H1 (cell line): Measurements from ENCODE around the gene GCLM. TPM values are rescaled to one million over a fixed set of nuclear protein-coding genes. Genes with fewer than 3 reads are reported as not detected.
"Not testable (repeated sequence)": the region's sequence is repeated elsewhere in the genome, so short reads cannot be mapped to it uniquely, and the experiment has no call there.

Experiments
- CTCF ChIA-PET: fragments of 300-600 bp; sonication (Branson Sonifier 250); formaldehyde crosslinking; loops from one replicate; lab custom pipeline; 2021; ENCODE audit not compliant: partially characterized antibody; lab: Charles Lee
- POLR2A ChIA-PET: fragments of 300-600 bp; sonication (Branson Sonifier 250); formaldehyde crosslinking; loops from one replicate; lab custom pipeline; 2021; ENCODE audit warnings: inconsistent platforms; ENCODE audit not compliant: partially characterized antibody; lab: Charles Lee
- DNase-seq, 2 experiments: peaks; one replicate each; pipeline versions ENCODE4 v3.0.0 to v3.0.0-alpha.2; 2010 to 2022; ENCODE audit warnings: low spot score in 2 of 2, low read depth in 1 of 2, mixed read lengths in 1 of 2
- FAIRE-seq: peaks from 2 replicates; lab custom pipeline; 2011; peaks lifted over from hg19 to GRCh38; lab: Jason Lieb, UNC
- H2AFZ ChIP-seq: 2 replicates; pipeline ENCODE4 v1.8.1; 2012; ENCODE audit warnings: low read length, inconsistent platforms
- H2AK5ac ChIP-seq: 2 replicates; pipeline ENCODE4 v1.6.1; 2013; ENCODE audit warnings: low read depth, low read length
- H2BK120ac ChIP-seq: replicated peaks from 2 replicates; pipeline ENCODE3; 2013; ENCODE audit warnings: low read depth, low read length, inconsistent platforms
- H2BK12ac ChIP-seq: 2 replicates; pipeline ENCODE4 v1.6.1; 2013; ENCODE audit warnings: low read depth, low read length
- H2BK15ac ChIP-seq: 2 replicates; pipeline ENCODE4 v1.6.1; 2013; ENCODE audit warnings: low read length
- H2BK20ac ChIP-seq: 2 replicates; pipeline ENCODE4 v1.6.1; 2013; ENCODE audit warnings: low read length
- H2BK5ac ChIP-seq: 2 replicates; pipeline ENCODE4 v1.6.1; 2013; ENCODE audit warnings: low read depth, low read length
- H3K14ac ChIP-seq: 2 replicates; pipeline ENCODE4 v1.6.1; 2013; ENCODE audit warnings: inconsistent platforms; ENCODE audit not compliant: insufficient read length
- H3K18ac ChIP-seq: 2 replicates; pipeline ENCODE4 v1.6.1; 2013; ENCODE audit warnings: low read length; ENCODE audit errors: extremely low read depth
- H3K23ac ChIP-seq: 2 replicates; pipeline ENCODE4 v1.6.1; 2013; ENCODE audit warnings: inconsistent platforms; ENCODE audit not compliant: insufficient read length
- H3K23me2 ChIP-seq: 2 replicates; pipeline ENCODE4 v1.6.1; 2013; ENCODE audit warnings: low read depth, low read length
- H3K27ac ChIP-seq: 2 replicates; pipeline ENCODE4 v1.6.1; 2011; ENCODE audit warnings: low read depth, low read length, inconsistent platforms
- H3K27me3 ChIP-seq, 4 experiments: replicated peaks in 1 of 4; 1 replicate in 1 of 4; 2 replicates in 3 of 4; pipeline versions ENCODE4 v1.6.1 to v1.8.1; 2011 to 2013; ENCODE audit warnings: low read length in 3 of 4, mild to moderate bottlenecking in 3 of 4, inconsistent platforms in 2 of 4, mixed read lengths in 2 of 4, moderate library complexity in 1 of 4; ENCODE audit not compliant: control insufficient read depth in 3 of 4, insufficient read depth in 3 of 4; ENCODE audit errors: extremely low read depth in 1 of 4
- H3K36me3 ChIP-seq, 4 experiments: 2 replicates each; pipeline versions ENCODE4 v1.6.1 to v1.8.1; 2011 to 2013; ENCODE audit warnings: mild to moderate bottlenecking in 4 of 4, low read length in 3 of 4, moderate library complexity in 2 of 4, control low read depth in 1 of 4, inconsistent platforms in 1 of 4; ENCODE audit not compliant: insufficient read depth in 4 of 4, control insufficient read depth in 2 of 4
- H3K4ac ChIP-seq: replicated peaks from 2 replicates; pipeline ENCODE3; 2013; ENCODE audit warnings: low read length, low read depth, mixed read lengths, inconsistent platforms; ENCODE audit not compliant: insufficient read length
- H3K4me1 ChIP-seq, 4 experiments: replicated peaks in 1 of 4; 1 replicate in 1 of 4; 2 replicates in 3 of 4; pipeline versions ENCODE4 v1.6.1 to v1.8.1; 2011 to 2013; ENCODE audit warnings: low read length in 3 of 4, inconsistent platforms in 2 of 4, mixed read lengths in 1 of 4; ENCODE audit not compliant: insufficient read depth in 4 of 4, control insufficient read depth in 3 of 4
- H3K4me2 ChIP-seq, 2 experiments: 2 replicates each; pipeline versions ENCODE4 v1.6.1 to v1.8.1; 2011 to 2013; ENCODE audit warnings: low read depth in 2 of 2, low read length in 2 of 2, control low read depth in 1 of 2, inconsistent platforms in 1 of 2, mild to moderate bottlenecking in 1 of 2; ENCODE audit not compliant: insufficient read depth in 1 of 2
- H3K4me3 ChIP-seq, 4 experiments: fragments of 200-600, 300-600 bp in 1 of 4; sonication (generic), shearing (Covaris generic), sonication (Bioruptor Twin) in 1 of 4; 2 replicates each; pipeline versions ENCODE4 v1.5.1 to v1.8.1; 2011 to 2016; ENCODE audit warnings: low read length in 4 of 4, low read depth in 3 of 4, control low read depth in 2 of 4, inconsistent platforms in 2 of 4, mild to moderate bottlenecking in 2 of 4, mixed read lengths in 1 of 4, moderate library complexity in 1 of 4; ENCODE audit not compliant: insufficient read depth in 2 of 4; ENCODE audit errors: extremely low read depth in 1 of 4
- H3K56ac ChIP-seq: replicated peaks from 2 replicates; pipeline ENCODE3; 2013; ENCODE audit warnings: low read depth, mild to moderate bottlenecking, mixed read lengths, low read length, inconsistent platforms; ENCODE audit not compliant: insufficient read length
- H3K79me1 ChIP-seq: 2 replicates; pipeline ENCODE4 v1.6.1; 2013; ENCODE audit warnings: low read depth, low read length, control low read depth
- H3K79me2 ChIP-seq, 2 experiments: 2 replicates each; pipeline versions ENCODE4 v1.6.1 to v1.8.1; 2012 to 2013; ENCODE audit warnings: low read length in 2 of 2, mild to moderate bottlenecking in 2 of 2, inconsistent platforms in 1 of 2; ENCODE audit not compliant: insufficient read depth in 2 of 2, control insufficient read depth in 1 of 2
- H3K9ac ChIP-seq, 4 experiments: replicated peaks in 1 of 4; 1 replicate in 1 of 4; 2 replicates in 3 of 4; pipeline versions ENCODE4 v1.6.1 to v1.8.1; 2011 to 2013; ENCODE audit warnings: low read depth in 3 of 4, low read length in 3 of 4, control low read depth in 2 of 4, mild to moderate bottlenecking in 2 of 4, moderate library complexity in 2 of 4, inconsistent platforms in 1 of 4; ENCODE audit errors: extremely low read depth in 1 of 4
- H3K9me3 ChIP-seq, 2 experiments: 2 replicates each; pipeline versions ENCODE4 v1.6.1 to v1.8.1; 2012 to 2013; ENCODE audit warnings: mild to moderate bottlenecking in 2 of 2, moderate library complexity in 2 of 2, control low read depth in 1 of 2, inconsistent platforms in 1 of 2, low read depth in 1 of 2, low read length in 1 of 2, mixed read lengths in 1 of 2; ENCODE audit not compliant: insufficient read depth in 2 of 2
- H4K20me1 ChIP-seq, 2 experiments: replicated peaks in 1 of 2; 2 replicates each; pipeline versions ENCODE3 to v1.8.1; 2011 to 2013; ENCODE audit warnings: inconsistent platforms in 2 of 2, low read length in 2 of 2, mild to moderate bottlenecking in 1 of 2; ENCODE audit not compliant: insufficient read depth in 2 of 2, control insufficient read depth in 1 of 2
- H4K5ac ChIP-seq: 2 replicates; pipeline ENCODE4 v1.6.1; 2013; ENCODE audit warnings: low read length, low read depth, mixed read lengths, inconsistent platforms; ENCODE audit not compliant: insufficient read length
- H4K8ac ChIP-seq: 2 replicates; pipeline ENCODE4 v1.8.0; 2013; ENCODE audit warnings: mild to moderate bottlenecking, moderate library complexity, low read length, inconsistent platforms; ENCODE audit not compliant: insufficient read depth; ENCODE audit errors: extremely low read depth
- H4K91ac ChIP-seq: replicated peaks from 2 replicates; pipeline ENCODE3; 2013; ENCODE audit warnings: low read length, mixed read lengths, inconsistent platforms; ENCODE audit not compliant: insufficient read length
- WGBS, 2 experiments: shearing (Covaris generic) in 1 of 2; methylation state at CpG; one replicate each; pipeline versions ENCODE4 v1.1.6 to v1.1.7; 2013 to 2015; ENCODE audit warnings: low lambda C conversion rate in 2 of 2, mixed read lengths in 2 of 2, inconsistent platforms in 1 of 2, low coverage in 1 of 2, missing lambda C conversion rate in 1 of 2; ENCODE audit not compliant: insufficient replicate concordance in 2 of 2, insufficient coverage in 1 of 2, insufficient read length in 1 of 2; ENCODE audit errors: extremely low coverage in 1 of 2, missing lambda C conversion rate in 1 of 2; 5-methylcytosine and 5-hydroxymethylcytosine counted together
- polyA plus RNA-seq, 7 experiments: library from polyadenylated mRNA; depleted of rRNA in 3 of 7; stranded (reverse) in 5 of 7; unstranded in 2 of 7; fragments of >200 nt in 5 of 7; fragments of 200-250 nt in 2 of 7; gene quantifications; 1 replicate in 5 of 7; 2 replicates in 1 of 7; 4 replicates in 1 of 7; pipeline versions ENCODE4 v1.2.1 to v1.2.3, GENCODE V29; 2011 to 2013; ENCODE audit warnings: missing spikeins in 2 of 7, mixed read lengths in 2 of 7
- total RNA-seq: library from RNA; stranded (reverse); fragmentation: NEBNext Ultra II Directional; extraction: Animal tissue kit (Norgen Biotek cat#: 25700); gene quantifications from 2 replicates; pipeline ENCODE4 v1.2.1, GENCODE V29; 2021

Gene GCLM
- total and polyA plus RNA-seq, 2 of the 8 experiments (the other 6 are each of a cell fraction or from before 2014, with no cell fraction given) = 3.1 to 12.8 TPM

DNA sequence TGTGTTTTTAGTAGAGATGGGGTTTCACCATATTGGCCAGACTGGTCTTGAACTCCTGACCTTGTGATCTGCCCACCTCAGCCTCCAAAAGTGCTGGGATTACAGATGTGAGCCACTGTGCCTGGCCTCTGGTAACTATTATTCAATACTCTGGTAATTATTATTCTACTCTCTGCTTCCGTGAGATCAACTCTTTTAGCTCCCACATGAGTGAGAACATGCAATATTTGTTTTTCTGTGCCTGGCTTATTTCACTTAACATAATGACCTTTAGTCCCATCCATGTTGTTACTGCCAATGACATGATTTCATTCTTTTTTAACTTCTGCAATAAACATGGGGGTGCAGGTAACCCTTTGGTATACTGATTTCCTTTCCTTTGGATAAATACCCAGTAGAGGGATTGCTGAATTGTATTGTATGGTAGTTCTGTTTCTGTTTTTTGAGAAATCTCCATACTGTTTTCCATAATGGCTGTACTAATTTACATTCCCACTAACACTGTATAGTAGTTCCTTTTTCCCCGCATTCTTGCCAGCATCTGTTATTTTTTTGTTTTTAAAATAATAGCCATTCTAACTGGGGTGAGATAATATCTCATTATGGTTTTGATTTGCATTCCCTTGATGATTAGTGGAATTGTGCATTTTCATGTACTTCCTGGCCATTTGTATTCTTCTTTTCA is 37.9 kb upstream of the GCLM start:
- H3K9me3 ChIP-seq = peaks cover 3 to 12% of the 10 kb centered on the region in 2 experiments; a peak in 2 of 4 replicates
- DNase-seq, H2BK12ac ChIP-seq, H3K56ac ChIP-seq, POLR2A ChIA-PET, H3K27ac ChIP-seq, H3K9ac ChIP-seq, H4K8ac ChIP-seq, H2BK20ac ChIP-seq, FAIRE-seq, H3K4me3 ChIP-seq, H3K23ac ChIP-seq, H3K4ac ChIP-seq, H3K27me3 ChIP-seq, H2BK120ac ChIP-seq, H2AFZ ChIP-seq, H4K5ac ChIP-seq, H3K23me2 ChIP-seq, H2AK5ac ChIP-seq, H3K18ac ChIP-seq, H3K14ac ChIP-seq, H3K79me1 ChIP-seq, H3K4me2 ChIP-seq, H3K79me2 ChIP-seq, H3K4me1 ChIP-seq, H3K36me3 ChIP-seq, H4K91ac ChIP-seq, H2BK15ac ChIP-seq, H4K20me1 ChIP-seq, H2BK5ac ChIP-seq: not testable (repeated sequence)
- WGBS, 2 experiments = 89% methylated on average over 2 of the region's 2 CpGs; no CpG with 5 or more reads in 1 of the 2 experiments
- CTCF ChIA-PET = interaction anchor here (1.1 kb wide), 1 partner anchor 37 kb away, joined by 3 read pairs; no protein-coding TSS in a partner anchor
